GM19351 (cell line): Measurements from ENCODE around the gene WFIKKN1.

Experiments used
- ATAC-seq: cut with Tn5 transposase; IDR thresholded peaks from one replicate; pipeline ENCODE4 v1.9.1; 2021; ENCODE audit warnings: mild to moderate bottlenecking, moderate library complexity; ENCODE audit not compliant: unreplicated experiment

WFIKKN1 gene, protein sequence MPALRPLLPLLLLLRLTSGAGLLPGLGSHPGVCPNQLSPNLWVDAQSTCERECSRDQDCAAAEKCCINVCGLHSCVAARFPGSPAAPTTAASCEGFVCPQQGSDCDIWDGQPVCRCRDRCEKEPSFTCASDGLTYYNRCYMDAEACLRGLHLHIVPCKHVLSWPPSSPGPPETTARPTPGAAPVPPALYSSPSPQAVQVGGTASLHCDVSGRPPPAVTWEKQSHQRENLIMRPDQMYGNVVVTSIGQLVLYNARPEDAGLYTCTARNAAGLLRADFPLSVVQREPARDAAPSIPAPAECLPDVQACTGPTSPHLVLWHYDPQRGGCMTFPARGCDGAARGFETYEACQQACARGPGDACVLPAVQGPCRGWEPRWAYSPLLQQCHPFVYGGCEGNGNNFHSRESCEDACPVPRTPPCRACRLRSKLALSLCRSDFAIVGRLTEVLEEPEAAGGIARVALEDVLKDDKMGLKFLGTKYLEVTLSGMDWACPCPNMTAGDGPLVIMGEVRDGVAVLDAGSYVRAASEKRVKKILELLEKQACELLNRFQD

DNA sequence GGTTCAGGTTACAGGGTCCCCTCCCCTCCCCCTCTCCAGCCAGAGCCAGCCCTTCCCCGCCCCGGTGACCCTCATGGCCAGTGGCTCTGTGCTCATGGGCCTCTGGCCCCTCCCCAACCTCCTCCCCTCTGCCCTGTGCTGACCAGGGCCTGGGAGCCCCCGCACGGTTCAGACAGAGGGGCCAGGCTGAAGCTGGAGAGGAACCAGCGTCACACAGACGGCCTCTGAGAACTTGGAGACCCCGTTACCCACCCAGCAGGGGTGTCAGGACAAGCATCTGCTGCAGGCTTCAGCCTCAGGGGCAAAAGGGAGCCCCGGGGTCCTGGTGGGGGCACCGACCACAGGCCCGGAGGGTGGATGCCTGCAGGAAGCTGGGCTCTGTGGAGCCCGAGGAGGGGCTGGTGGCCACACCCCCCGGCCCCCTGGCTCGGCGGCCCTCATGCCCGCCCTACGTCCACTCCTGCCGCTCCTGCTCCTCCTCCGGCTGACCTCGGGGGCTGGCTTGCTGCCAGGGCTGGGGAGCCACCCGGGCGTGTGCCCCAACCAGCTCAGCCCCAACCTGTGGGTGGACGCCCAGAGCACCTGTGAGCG lies at the start of gene WFIKKN1:
TSS of gene WFIKKN1 (plus strand) at position 171 of the 591 bp plus-strand sequence. CDS start at position 440, 269 bp downstream.
- no peak for ATAC-seq

DNA sequence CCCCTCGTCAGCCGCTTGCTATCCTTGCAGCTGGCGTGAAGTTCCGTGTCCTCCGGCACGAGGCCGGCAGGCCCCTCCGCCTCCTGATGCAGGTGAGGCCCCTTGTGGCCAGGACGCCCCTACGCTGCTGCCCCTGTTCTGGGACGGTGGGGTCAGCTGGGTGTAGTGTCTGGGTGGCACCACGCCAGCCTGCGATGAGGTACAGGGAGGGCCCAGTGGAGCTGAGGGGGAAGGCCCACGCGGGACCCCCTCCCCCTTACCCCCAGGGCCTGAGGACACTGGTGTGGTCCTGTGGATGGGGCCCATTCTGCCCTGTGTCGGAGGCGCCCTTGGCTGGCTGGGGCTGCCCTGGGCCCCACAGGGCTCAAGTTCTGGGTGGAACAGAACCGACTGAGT lies 48.6 kb upstream of the WFIKKN1 start:
- ATAC-seq, result no peak

DNA sequence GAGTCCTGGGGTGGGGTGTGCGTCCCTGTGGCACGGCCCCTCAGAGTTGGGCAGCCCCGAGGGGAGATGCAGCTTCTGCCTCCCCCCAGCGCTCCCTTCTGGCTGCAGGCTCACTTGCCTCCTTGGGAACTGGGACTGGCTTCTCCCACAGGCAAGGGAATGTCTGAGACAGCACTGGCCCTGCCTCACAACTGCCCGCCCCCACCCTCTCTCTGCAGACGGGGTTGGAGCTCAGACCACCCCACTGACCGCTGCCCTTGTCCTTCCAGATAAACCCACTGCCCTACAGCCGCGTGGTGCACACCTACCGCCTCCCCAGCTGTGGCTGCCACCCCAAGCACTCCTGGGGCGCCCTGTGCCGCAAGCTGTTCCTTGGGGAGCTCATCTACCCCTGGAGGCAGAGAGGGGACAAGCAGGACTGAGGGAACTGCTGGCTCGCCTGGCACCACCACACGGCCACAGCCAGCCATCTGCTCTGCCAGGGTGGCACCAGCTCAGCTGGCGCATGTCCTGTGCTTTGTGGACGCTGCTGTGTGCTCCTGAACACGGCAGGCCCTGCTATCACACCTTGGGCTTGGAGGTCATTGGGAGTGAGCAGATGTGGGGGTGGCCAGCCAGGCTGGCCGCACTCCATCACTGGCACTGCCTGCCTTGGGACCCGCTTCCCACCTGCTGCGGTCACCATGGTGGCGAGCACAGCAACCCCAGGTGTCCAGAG lies 48.0 kb upstream of the WFIKKN1 start:
- no peak for ATAC-seq

DNA sequence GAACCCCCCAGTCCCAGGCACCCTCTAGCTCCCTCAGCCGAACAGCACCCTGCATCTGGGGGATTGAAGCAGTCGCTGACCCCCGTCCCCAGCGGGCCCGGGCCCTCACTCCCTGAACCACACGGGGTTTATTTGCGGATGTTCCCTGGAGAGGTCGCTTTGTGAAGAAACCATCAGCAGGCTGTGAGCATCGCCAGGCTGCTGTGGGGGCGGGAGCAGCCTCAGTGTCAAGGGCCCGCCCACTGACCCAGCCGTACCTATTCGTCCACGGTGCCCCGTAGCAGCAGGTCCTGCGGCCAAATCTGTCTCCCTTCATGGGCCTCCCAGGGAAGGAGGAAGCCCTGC lies 47.3 kb upstream of the WFIKKN1 start:
- no peak for ATAC-seq

DNA sequence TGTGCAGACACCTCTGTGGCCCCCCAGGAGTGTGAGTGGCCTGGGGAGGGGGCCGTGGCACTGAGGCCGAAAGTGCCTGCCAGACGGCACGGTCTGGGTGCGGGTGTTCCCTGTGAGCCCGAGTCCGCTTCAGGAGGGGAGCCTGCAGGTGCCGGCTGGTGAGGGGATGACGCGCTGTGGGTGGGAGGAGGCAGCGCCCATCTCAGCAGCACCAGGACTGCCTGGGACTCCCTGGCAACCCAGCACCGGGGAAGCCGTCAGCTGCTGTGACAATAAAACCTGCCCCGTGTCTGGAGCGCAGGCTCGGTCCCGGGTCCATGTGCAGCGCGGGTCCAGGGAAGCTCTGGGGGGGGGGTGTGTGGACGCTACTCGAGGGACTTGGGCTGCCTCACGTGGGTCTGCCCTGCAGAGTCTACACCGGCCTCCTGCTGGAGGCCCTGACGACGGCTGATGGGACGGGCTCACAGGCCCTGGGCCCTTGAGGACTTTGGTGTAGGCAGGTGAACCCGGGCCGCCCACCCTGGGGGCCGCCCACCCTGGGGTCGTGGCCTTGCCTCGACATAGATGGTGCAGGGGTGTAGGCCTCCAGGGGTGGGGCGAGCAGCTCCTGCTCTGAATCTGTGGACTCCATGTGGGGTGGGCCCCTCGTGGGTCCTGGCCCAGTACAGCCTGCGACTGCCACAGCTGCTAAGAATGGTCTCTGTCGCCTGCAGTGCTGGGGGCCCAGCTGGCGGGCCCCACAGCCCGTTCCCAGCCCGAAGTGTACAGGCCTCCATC lies 46.8 kb upstream of the WFIKKN1 start:
- ATAC-seq, result no peak

DNA sequence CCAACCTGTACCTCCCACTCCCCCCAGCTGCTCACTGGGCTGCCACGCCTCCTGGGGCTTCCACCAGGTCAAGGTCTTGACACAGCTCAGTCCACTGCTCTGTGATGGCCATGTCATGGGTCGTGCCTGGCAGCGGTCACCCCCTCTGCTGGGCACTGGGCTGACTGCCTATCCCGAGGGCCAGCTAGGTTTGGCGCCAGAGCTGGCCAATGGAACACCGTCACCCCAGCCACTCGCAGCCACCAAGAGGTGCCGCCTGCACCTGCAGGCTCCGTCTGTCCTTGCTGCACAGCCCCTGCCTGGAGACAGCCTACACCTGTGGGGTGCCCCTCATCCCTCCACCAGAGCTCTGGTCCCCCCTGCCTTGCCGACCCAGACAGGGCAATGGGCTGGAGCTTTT lies 45.4 kb upstream of the WFIKKN1 start:
- no peak for ATAC-seq

DNA sequence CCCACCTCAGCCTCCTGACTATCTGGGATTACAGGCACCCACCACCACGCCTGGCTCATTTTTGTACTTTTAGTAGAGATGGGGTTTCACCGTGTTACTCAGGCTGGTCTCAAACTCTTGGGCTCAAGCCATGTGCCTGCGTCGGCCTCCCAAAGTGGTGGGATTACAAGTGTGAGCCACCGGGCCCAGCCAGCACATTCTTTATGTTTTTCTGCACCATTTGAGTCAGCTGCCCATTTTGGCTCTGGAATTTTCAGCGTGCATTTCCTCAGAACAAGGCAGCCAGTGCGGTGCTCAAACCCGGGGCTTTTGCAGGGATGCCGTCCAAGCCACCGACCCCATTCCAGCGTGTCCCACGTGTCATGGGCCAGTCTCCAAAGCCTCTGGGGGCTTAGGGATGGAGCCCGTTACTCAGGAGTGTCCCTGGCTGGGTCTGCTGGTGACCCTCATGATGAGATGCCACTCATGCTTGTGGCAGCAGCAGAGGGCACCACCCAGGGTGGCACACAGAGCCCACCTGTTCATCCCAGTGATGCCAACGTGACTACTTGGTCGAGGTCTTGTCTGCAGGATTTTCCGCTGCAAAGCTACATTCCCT lies 44.6 kb upstream of the WFIKKN1 start:
- no peak for ATAC-seq

DNA sequence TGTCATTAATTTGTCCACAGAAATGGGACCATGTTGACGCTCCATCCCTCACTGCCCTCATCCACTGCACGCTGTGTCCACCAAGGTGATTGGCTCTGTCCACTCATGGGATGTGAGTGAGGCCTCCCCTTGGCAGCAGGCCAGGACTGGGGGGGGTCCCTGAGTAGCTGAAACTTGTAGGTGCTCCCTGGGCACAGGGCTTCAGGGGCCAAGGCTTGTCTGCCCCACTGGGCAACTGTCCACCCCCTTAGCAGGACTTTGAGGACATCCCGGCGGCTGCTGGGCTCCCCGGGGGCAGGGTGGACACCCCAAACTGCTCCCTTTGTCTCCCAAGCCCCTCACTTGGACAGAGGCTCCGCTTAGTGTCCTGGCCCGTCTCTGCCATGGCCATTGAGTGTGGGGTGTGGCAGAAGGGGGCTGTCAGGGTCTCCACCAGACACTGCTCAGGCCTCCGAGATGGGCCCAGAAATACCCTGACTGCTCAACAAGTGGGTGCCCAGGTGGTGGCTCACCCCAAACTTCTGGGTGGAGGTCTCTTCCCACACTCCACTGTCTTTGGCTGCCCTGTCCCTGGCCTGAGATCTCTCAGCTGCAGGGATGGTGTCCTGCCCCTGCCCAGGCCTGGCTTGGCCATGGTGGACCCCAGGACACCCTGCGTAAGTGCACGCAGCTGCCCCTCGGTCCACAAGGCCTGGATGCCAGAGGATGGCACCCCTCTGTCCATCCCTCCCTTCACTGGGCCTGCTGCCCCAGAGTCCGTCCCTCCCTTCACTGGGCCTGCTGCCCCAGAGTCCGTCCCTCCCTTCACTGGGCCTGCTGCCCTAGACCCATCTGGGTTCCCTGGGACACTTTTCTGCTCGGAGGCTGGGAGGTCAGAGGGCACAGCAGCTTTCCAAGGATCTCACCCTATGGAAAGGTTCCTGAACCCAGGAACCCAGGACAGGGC lies 43.9 kb upstream of the WFIKKN1 start:
- no peak for ATAC-seq

DNA sequence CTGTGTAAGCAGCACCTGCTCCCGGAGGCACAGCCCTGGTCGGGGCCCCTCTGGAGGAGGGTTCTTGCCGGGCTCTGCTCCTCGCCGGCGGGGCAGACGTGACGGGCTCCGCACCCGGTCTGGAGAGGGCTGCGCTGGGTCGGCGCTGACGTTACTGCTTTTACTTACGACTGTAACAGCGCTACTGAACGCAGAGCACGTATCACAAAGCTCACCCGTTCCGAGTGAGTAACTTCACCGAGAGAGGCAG lies 42.2 kb upstream of the WFIKKN1 start:
- ATAC-seq, result peak; percentile 19

DNA sequence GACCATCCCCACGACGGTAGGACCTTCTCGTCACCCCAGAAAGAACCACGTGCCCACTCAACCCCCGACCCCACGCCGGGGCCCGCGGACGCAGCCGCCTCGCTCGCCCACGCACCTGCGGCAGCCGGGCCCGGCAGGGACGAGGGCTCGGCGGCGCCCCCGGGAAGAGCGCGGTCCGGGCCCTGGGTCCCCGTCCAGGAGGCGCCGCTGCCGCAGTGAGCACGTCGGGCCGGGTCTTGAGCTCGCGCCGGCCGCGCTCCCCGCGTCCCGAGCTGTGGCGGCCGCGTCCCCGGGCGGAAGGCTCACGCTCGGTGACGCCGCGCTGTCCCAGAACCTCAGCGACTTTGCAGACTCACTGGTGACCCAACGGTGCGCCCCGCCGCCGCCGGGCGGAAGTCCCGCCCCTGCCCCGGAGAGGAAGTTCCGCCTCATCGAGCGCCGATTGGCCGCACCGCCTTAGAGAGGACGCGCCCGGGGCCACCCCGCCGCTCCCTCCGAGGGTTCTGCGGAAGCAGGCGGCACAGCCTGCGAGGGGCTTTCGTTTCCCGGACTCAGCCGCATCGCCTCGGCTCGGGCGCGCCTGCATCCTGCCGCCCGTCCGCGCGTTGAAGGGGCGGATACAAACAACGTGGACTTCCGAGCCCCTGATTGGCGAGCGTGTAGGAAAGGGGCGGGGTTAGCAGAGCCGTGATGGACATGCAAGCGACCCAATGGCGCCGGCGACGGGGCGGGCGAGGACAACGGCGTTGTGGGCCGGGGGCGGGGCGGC lies 41.7 kb upstream of the WFIKKN1 start:
- peak; percentile 66 for ATAC-seq

DNA sequence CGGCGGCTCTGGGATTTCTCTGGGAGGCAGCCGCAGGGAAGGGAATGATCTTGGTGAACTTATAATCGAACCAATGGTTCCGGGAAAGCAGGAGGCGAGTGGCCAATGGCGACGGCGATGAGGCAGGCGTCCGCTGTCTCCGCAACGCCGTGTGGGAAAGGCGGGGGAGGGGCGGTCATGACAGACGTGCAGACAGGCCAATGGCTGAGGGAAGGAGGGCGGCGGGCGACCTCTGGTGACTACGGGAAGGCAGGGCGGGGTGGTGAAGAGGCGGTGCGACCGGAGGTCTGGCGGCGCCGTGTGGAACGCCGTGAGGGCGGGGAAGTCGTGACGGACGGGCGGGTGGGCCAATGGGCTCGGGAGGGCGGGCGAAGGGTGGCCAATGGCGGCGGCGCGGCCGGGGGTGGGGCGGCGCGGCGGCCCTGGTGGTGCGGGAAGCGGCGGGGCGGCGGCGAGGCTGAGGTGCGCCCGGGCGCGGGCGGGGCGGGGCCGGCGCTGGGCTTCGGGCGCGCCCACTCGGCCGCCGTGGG lies 41.1 kb upstream of the WFIKKN1 start, which contains the start of gene RAB40C:
TSS of gene RAB40C (plus strand) at position 409 of the 530 bp plus-strand sequence. CDS start 226 bp downstream, outside the sequence.
- ATAC-seq, result peak; percentile 76

DNA sequence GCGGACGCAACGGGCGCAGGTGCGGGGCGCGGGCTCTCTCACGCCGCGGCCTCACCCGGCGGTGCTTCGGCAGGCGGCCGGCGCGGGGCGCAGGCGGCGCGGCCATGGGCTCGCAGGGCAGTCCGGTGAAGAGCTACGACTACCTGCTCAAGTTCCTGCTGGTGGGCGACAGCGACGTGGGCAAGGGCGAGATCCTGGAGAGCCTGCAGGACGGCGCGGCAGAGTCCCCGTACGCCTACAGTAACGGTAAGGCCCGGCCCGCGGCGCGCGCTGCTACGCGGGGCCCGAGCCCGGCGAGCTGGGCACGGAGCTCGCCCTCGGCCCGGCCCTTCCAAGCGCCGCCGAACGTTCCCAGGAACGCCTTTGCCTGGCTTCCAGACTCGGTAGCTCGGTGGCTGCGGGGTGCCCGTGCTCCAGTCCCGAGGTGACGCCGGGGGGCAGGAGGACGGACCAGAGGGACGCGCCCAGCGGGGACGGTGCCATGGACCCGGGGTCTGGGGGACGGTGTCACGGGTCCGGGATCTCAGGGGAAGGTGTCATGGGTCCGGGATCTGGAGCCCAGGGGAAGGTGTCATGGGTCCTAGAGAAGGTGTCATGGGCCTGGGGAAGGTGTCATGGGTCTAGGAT lies 40.5 kb upstream of the WFIKKN1 start:
- no peak for ATAC-seq

DNA sequence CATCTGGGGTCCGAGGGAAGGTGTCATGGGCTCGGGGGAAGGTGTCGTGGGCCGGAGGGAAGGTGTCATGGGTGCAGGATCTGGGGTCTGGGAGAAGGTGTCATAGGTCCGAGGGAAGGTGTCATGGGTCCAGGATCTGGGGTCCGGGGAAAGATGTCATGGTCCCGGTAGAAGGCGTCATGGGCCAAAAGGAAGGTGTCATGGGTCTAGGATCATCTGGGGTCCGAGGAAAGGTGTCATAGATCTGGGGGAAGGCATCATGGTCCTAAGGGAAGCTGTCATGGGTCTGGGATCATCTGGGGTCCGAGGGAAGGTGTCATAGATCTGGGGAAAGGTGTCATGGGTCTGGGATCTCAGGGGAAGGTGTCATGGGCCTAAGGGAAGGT lies 40.0 kb upstream of the WFIKKN1 start:
- no peak for ATAC-seq

DNA sequence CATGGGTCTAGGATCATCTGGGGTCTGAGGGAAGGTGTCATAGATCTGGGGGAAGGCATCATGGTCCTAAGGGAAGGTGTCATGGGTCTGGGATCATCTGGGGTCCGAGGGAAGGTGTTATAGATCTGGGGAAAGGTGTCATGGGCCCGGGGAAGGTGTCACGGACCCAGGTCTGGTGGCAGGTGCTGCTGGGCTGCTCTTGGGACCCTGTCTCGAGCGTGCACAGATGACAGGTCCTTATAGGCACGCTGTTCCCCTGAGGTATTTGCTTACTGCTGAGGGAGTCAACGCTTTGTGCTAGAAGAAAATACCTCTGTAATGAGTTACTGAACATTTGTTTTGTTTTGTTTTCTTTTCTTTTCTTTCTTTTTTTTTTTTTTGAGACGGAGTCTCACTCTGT lies 39.6 kb upstream of the WFIKKN1 start:
- no peak for ATAC-seq

DNA sequence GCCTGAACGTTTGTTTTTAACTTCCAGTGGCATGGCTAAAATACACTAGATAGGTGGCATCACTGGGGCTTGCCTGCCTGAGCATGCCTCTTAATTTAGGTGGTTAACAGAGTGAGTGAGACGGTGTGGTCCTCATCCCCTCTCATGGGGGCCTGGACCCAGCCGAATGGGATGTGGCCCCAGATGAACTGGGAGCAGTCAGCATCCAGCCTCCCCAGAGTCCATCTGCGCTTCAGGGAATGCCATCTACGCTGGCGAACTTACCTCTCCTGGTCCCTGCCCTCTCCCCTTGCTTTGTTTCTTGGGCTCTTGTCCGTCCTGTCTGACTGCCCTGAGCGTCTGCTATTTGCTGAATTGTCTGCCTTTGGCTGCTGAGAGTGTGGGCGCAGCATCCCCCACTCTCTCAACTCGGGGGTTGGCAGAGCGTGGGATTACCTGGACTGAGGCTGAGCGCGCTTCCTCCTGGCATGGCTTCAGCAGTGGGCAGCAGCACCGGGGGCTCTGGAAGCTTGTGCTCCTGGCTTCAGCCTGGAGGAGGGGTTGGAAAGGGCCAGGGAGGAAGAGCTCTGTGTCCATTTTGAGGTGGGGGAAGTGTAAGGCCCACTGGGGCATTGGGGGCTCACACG lies 38.8 kb upstream of the WFIKKN1 start:
- no peak for ATAC-seq

DNA sequence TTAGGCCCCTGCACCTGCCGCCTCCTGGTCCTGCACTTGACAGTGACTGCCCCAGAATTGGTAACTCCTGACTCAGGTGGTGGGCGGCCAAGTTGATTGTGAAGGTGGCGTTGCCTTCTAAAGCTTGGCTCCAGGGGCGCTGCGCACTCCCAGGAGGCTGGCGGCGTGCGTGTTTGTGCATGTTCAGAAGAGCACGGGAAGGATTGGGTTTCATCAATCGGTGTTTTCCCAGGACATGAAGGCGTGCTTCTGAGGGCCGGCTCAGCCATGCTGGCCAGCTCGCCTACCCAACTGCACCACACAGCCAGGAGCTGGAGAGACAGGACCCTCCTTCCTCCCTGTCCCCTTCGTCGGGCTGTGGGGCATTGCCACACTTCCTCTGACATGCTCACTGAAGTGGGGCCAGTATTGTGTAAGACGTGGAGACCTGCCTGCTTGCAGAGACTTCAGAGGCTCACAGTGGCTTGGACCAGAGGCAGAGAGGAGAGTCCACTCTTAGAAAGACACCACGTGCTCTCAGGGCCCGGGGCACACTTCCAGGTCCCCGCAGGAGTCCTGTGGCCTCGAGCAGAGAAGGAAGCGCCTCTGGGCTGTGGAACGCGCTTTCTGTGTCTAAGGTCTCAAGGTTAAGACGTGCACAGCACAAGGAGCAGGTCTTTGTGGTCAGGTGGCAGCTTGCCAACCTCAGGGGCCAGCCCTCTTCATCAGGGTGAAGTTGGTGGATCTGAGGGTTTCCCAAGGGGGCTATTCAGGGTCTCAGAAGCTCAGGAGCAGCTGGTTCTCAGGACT lies 38.1 kb upstream of the WFIKKN1 start:
- ATAC-seq, result no peak

DNA sequence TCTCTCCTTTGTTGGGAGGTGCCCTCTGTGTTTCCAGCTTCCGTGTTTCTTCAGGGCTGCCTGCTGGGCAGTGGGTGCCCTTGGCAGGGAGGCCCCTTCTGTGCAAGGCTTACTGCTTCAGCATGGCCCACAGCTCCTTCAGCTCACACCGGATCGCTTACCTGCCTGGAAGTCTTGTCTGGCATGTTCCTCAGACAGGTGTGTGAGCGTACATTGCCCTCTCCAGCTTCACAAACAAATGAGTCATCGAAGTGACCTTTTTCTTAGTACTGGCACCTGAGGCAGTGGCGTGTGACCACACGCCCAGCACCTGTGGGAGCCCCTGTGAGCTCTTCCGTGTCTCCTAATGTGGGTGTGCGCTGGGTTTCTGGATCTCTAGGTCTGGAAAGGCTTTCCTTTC lies 37.4 kb upstream of the WFIKKN1 start:
- ATAC-seq, result no peak
